Trophoblast cell (in vitro differentiated cells and primary cell): ENCODE data around the gene LRRTM4.

Experiments
- DNase-seq, 2 donors: peaks; one replicate each; pipeline ENCODE4 v3.0.0-alpha.2; 2016
- H2AFZ ChIP-seq: 2 replicates; pipeline ENCODE4 v1.6.1; 2013; ENCODE audit warnings: low read length, moderate library complexity, mild to moderate bottlenecking; ENCODE audit not compliant: insufficient read depth, poor library complexity
- H2AK5ac ChIP-seq: 2 replicates; pipeline ENCODE4 v1.6.1; 2013; ENCODE audit warnings: mild to moderate bottlenecking, low read length
- H2BK120ac ChIP-seq: 2 replicates; pipeline ENCODE4 v1.6.1; 2013; ENCODE audit warnings: low read length, mild to moderate bottlenecking, moderate library complexity; ENCODE audit not compliant: insufficient read depth, poor library complexity
- H2BK12ac ChIP-seq: 2 replicates; pipeline ENCODE4 v1.6.1; 2013; ENCODE audit warnings: mild to moderate bottlenecking, low read length, moderate library complexity
- H2BK5ac ChIP-seq: 2 replicates; pipeline ENCODE4 v1.6.1; 2013; ENCODE audit warnings: low read length, low read depth, moderate library complexity, mild to moderate bottlenecking; ENCODE audit not compliant: poor library complexity
- H3K14ac ChIP-seq: 2 replicates; pipeline ENCODE4 v1.6.1; 2013; ENCODE audit warnings: mild to moderate bottlenecking, low read length
- H3K18ac ChIP-seq: 2 replicates; pipeline ENCODE4 v1.6.1; 2013; ENCODE audit warnings: mild to moderate bottlenecking, low read length
- H3K23ac ChIP-seq: 2 replicates; pipeline ENCODE4 v1.6.1; 2013; ENCODE audit warnings: low read length
- H3K27ac ChIP-seq: 2 replicates; pipeline ENCODE4 v1.5.1; 2013; ENCODE audit warnings: low read depth, mild to moderate bottlenecking, inconsistent platforms, low read length, moderate library complexity
- H3K27me3 ChIP-seq: 2 replicates; pipeline ENCODE4 v1.6.1; 2013; ENCODE audit warnings: inconsistent platforms, mild to moderate bottlenecking, low read length, moderate library complexity; ENCODE audit not compliant: insufficient read depth
- H3K36me3 ChIP-seq, 2 experiments: 1 replicate in 1 of 2; 2 replicates in 1 of 2; pipeline ENCODE4 v1.6.1; 2013; ENCODE audit warnings: low read length in 2 of 2, mild to moderate bottlenecking in 2 of 2, moderate library complexity in 1 of 2; ENCODE audit not compliant: insufficient read depth in 2 of 2, control insufficient read depth in 1 of 2
- H3K4ac ChIP-seq: 2 replicates; pipeline ENCODE4 v1.6.1; 2013; ENCODE audit warnings: low read depth, mild to moderate bottlenecking, low read length, moderate library complexity
- H3K4me1 ChIP-seq, 2 experiments: 1 replicate in 1 of 2; 2 replicates in 1 of 2; pipeline ENCODE4 v1.6.1; 2013; ENCODE audit warnings: low read length in 2 of 2, mild to moderate bottlenecking in 2 of 2, moderate library complexity in 1 of 2; ENCODE audit not compliant: insufficient read depth in 2 of 2, control insufficient read depth in 1 of 2
- H3K4me2 ChIP-seq: 2 replicates; pipeline ENCODE4 v1.6.1; 2013; ENCODE audit warnings: inconsistent platforms, mild to moderate bottlenecking, low read length, moderate library complexity
- H3K4me3 ChIP-seq: 2 replicates; pipeline ENCODE4 v1.5.1; 2013; ENCODE audit warnings: mild to moderate bottlenecking, low read depth, low read length, inconsistent platforms
- H3K79me1 ChIP-seq: one replicate; pipeline ENCODE4 v1.6.1; 2013; ENCODE audit warnings: low read length
- H3K79me2 ChIP-seq: 2 replicates; pipeline ENCODE4 v1.6.1; 2013; ENCODE audit warnings: low read length, mild to moderate bottlenecking; ENCODE audit not compliant: control insufficient read depth, insufficient read depth, poor library complexity
- H3K9ac ChIP-seq: 2 replicates; pipeline ENCODE4 v1.6.1; 2013; ENCODE audit warnings: mild to moderate bottlenecking, low read length
- H3K9me3 ChIP-seq: 2 replicates; pipeline ENCODE4 v1.6.1; 2013; ENCODE audit warnings: low read depth, mild to moderate bottlenecking, control low read depth, inconsistent platforms, low read length; ENCODE audit not compliant: insufficient read depth
- H4K12ac ChIP-seq: 2 replicates; pipeline ENCODE4 v1.6.1; 2013; ENCODE audit warnings: low read depth, mild to moderate bottlenecking, low read length, moderate library complexity
- H4K8ac ChIP-seq: 2 replicates; pipeline ENCODE4 v1.6.1; 2013; ENCODE audit warnings: low read depth, mild to moderate bottlenecking, low read length, moderate library complexity
- H4K91ac ChIP-seq: one replicate; pipeline ENCODE4 v1.6.1; 2013; ENCODE audit warnings: low read depth, mild to moderate bottlenecking, low read length, moderate library complexity
- WGBS: extraction: QIAGEN DNeasy Blood & Tissue Kit; methylation state at CpG from one replicate; pipeline ENCODE4 v1.1.7; 2013; ENCODE audit warnings: missing lambda C conversion rate; ENCODE audit not compliant: insufficient read length, insufficient coverage; ENCODE audit errors: extremely low coverage; 5-methylcytosine and 5-hydroxymethylcytosine counted together

The LRRTM4 gene

DNA sequence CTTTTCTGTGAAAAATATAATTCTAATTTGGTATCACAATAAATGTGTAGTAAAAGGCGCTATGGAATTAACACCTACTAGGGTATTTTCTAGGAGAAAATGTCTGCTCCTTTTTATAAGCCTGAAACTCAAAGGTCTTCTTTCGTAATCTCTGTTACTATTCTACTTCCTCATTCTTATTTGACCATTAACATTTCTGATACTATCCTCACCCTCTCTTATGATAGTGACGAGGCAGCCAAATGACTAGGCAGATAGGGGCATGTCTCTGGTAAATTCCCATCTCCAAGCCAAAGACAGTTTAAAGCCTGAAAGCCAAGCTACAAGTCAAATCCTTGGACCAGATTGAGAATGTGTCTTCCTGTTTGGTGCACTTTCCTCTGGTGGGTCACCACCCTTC is 251.7 kb downstream of the LRRTM4 start:
- Histone ChIP-seq H4K8ac (no peak overlapping the region), H3K4ac (no peak overlapping the region), H3K27ac (no peak overlapping the region), H3K79me2 (no peaks in the 10 kb centered on the region), H3K9me3 (no peaks in the 10 kb centered on the region), H2BK5ac (no peak overlapping the region), H3K27me3 (no peaks in the 10 kb centered on the region), H2BK120ac (no peak overlapping the region), H3K23ac (no peak overlapping the region), H2AFZ (no peak overlapping the region), H4K91ac (no peak overlapping the region), H4K12ac (no peak overlapping the region), H3K4me1 (no peaks in the 10 kb centered on the region), H3K79me1 (no peaks in the 10 kb centered on the region), H3K9ac (no peak overlapping the region), H2BK12ac (no peak overlapping the region), H3K4me2 (no peak overlapping the region), H3K14ac (no peak overlapping the region), H3K36me3 (no peaks in the 10 kb centered on the region), H3K18ac (no peak overlapping the region), H2AK5ac (no peak overlapping the region), H3K4me3 (no peak overlapping the region)
- DNase-seq = peak; percentile 48 to 50
- no CpG with 5 or more reads among the region's 3 CpGs for WGBS

DNA sequence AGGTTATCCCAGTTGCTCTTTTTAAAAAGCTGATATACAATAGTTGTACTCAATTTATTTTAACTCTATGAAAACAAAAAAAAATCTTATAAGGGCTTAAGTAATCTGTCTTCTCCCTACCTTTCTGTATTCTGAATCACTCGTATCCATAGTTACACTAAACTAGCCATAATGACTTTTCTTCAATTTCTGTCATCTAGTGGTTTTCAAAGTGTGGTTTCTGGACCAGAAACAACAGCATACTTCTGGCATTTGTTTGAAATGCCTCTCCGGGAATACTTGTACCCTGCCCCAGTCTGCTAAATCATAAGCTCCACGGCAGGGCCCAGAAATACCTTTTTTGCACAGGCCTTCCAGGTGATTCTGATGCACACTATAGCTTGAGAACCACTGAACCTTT is 253.6 kb downstream of the LRRTM4 start:
- H3K4me3 ChIP-seq = no peak overlapping the region
- no peaks in the 10 kb centered on the region for H3K4me1 ChIP-seq
- no peak overlapping the region for H3K4ac ChIP-seq
- no peak overlapping the region for H2AK5ac ChIP-seq
- H3K79me2 ChIP-seq = no peaks in the 10 kb centered on the region
- H4K12ac ChIP-seq = no peak overlapping the region
- no CpG with 5 or more reads among the region's 3 CpGs for WGBS
- no peak overlapping the region for H3K14ac ChIP-seq
- no peak overlapping the region for H3K9ac ChIP-seq
- H2BK5ac ChIP-seq = no peak overlapping the region
- no peak overlapping the region for H3K4me2 ChIP-seq
- H3K23ac ChIP-seq = no peak overlapping the region
- no peak overlapping the region for H4K91ac ChIP-seq
- H3K27me3 ChIP-seq = no peaks in the 10 kb centered on the region
- no peak overlapping the region for H4K8ac ChIP-seq
- no peaks in the 10 kb centered on the region for H3K36me3 ChIP-seq
- H3K27ac ChIP-seq = no peak overlapping the region
- H3K9me3 ChIP-seq = no peaks in the 10 kb centered on the region
- H3K79me1 ChIP-seq = no peaks in the 10 kb centered on the region
- no peak overlapping the region for H2AFZ ChIP-seq
- DNase-seq = no peak
- no peak overlapping the region for H2BK120ac ChIP-seq
- H3K18ac ChIP-seq = no peak overlapping the region
- H2BK12ac ChIP-seq = no peak overlapping the region

DNA sequence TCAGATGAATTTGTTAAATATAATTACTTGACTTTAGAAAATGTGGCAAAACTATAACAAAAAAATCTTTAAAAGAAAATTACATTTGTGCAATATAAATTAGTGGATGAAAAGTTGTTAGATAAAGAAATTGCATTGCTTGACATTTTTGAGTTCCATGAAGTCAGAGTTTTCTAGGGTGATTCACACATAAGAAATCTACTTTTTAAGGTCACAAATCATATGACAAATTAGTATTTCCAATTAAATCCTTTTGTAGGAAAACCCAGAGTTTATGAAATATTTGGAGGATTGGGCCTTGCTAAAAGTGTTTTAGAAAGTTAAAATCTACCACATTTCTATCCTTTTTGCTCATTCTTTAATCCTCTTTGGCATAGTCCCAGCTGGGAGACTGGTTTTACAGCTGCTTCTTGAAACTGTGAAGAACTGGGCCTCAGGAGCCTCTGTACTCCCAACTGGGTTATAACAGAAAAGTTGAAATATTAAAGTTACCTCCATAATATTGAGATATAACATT is 289.2 kb downstream of the LRRTM4 start:
- Histone ChIP-seq H3K4ac (no peak overlapping the region), H3K9ac (no peak overlapping the region), H3K14ac (no peak overlapping the region), H2BK120ac (no peak overlapping the region), H4K12ac (no peak overlapping the region), H2AK5ac (no peak overlapping the region), H3K9me3 (no peaks in the 10 kb centered on the region), H3K4me1 (no peaks in the 10 kb centered on the region), H4K91ac (no peak overlapping the region), H3K18ac (no peak overlapping the region), H3K23ac (no peak overlapping the region), H3K79me1 (no peaks in the 10 kb centered on the region), H3K27ac (no peak overlapping the region), H3K36me3 (no peaks in the 10 kb centered on the region), H3K27me3 (no peaks in the 10 kb centered on the region), H2AFZ (no peak overlapping the region), H3K4me3 (no peak overlapping the region), H4K8ac (no peak overlapping the region), H2BK5ac (no peak overlapping the region), H3K4me2 (no peak overlapping the region), H3K79me2 (no peaks in the 10 kb centered on the region), H2BK12ac (no peak overlapping the region)
- DNase-seq = no peak

DNA sequence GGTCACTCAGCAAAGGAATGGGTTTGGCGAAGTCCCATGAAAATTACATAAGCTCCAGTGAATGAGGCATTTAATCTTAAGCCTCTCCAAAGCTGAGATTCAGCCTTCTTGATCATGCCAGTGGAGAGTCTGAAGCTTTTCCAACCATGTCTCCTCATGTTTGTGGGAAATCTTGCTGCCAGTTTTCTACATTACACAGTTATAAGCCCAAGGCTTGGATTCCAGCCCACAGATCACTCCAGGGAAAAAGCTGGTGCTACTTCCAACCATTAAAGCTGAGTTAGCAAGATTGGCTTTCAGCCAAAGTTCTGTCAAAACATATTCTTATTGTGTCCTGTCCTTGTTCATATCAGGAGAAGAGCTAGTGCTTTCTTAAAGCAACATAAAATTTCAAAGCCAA is 293.8 kb downstream of the LRRTM4 start:
- H3K4ac ChIP-seq = no peak overlapping the region
- no peak overlapping the region for H3K9ac ChIP-seq
- H3K4me1 ChIP-seq = no peaks in the 10 kb centered on the region
- no peak overlapping the region for H3K27ac ChIP-seq
- no peak overlapping the region for H2AFZ ChIP-seq
- no peak overlapping the region for H4K8ac ChIP-seq
- H2BK5ac ChIP-seq = no peak overlapping the region
- no peak for DNase-seq
- no peak overlapping the region for H4K12ac ChIP-seq
- H3K18ac ChIP-seq = no peak overlapping the region
- no peaks in the 10 kb centered on the region for H3K79me2 ChIP-seq
- no peak overlapping the region for H3K4me3 ChIP-seq
- no peaks in the 10 kb centered on the region for H3K79me1 ChIP-seq
- no CpG with 5 or more reads among the region's 1 CpG for WGBS
- no peaks in the 10 kb centered on the region for H3K9me3 ChIP-seq
- no peak overlapping the region for H2AK5ac ChIP-seq
- H3K4me2 ChIP-seq = no peak overlapping the region
- no peak overlapping the region for H4K91ac ChIP-seq
- no peak overlapping the region for H2BK120ac ChIP-seq
- H2BK12ac ChIP-seq = no peak overlapping the region
- H3K36me3 ChIP-seq = no peaks in the 10 kb centered on the region
- H3K27me3 ChIP-seq = no peaks in the 10 kb centered on the region
- H3K14ac ChIP-seq = no peak overlapping the region
- no peak overlapping the region for H3K23ac ChIP-seq
